ENCODE results near the gene NCS1. TPM values are rescaled to one million over a fixed set of nuclear protein-coding genes. Genes with fewer than 3 reads are reported as not detected.

NCS1 gene
- total and polyA plus RNA-seq, 9 of the 15 experiments (the other 6 are each of a cell fraction or from before 2014, with no cell fraction given), result 0.28 to 27.0 (median 9.6) TPM

DNA sequence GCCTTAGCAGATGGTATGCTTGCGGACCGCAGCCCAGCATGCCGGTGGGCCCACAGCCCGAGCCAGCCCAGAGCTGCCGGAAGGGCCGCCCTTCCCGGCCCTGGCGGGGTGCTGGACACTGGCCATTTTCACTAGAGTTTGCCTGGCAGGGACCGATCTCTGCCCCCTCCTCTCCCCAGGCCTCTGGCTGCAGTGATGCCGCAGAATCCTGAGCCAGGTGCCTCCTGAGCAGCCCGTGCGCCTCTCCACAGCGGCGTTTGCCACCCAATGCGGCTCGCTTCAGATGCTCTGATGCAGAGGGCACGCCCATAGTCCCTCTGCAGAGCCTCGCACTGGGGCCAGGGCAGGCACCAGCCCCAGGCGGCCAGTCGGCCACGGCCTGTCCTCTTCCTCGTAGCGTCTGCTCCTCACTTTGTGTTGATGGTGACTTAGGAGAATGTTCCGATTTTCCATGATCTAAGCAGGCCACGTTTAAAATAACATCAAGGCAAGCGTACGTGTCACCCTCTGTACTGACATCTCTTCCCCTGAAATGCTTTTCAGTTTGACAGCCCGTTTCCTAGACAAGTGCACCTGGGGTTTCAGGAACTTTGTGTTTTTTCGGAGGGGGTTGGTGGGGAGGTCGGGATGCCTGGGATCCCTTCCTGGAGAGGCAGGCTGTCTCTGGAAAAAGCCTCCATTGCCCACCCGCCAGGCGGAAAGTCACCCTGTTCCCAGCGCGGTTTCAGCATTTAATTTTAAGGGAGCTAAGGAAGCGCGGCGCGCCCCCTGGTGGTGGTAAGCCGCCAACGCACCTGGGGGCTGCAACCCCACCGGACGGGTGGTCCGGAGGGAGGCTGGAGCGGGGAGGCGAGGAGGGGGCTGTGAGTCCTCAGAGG, 63.6 kb downstream of the NCS1 start (continued):
- TF ChIP-seq, protein P1, sequence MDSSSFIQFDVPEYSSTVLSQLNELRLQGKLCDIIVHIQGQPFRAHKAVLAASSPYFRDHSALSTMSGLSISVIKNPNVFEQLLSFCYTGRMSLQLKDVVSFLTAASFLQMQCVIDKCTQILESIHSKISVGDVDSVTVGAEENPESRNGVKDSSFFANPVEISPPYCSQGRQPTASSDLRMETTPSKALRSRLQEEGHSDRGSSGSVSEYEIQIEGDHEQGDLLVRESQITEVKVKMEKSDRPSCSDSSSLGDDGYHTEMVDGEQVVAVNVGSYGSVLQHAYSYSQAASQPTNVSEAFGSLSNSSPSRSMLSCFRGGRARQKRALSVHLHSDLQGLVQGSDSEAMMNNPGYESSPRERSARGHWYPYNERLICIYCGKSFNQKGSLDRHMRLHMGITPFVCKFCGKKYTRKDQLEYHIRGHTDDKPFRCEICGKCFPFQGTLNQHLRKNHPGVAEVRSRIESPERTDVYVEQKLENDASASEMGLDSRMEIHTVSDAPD (CRISPR knock-in tag; IDR thresholded peaks at IDR 0.05), result no peak

DNA sequence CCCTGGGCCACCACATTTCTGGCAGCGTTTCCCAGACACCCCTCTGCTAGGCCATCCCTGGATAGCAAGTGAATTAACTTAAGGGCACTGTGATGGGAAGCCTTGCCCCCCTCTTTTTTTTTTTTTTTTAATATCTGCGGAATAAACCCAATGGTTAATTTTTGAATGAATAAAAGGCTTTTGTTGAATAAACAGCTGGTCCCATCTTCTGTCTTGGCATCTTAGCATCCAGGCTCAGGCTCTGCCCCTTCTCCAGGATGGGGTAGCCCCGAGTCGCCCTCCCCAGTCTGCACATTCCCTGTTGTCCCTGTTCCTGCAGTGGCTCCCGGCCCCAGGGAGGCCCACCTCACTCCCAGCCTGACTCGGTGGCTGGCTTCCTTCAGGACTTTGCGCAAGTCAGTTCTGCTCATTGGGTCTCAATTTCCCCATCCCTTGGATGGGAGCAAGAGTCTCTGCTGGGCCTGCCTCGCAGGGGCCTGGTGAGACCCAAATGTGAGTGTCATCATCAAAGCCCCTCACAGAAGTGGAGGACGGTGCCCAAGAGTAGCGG, 64.3 kb downstream of the NCS1 start:
- no TSS peak for BruUV-seq (replicated peaks)
- DNase-seq (ENCODE audit: extremely low read depth in 1 of 4, low spot score in 3 of 4) (no peak), FAIRE-seq (no peak), ATAC-seq (no peak)
- Histone ChIP-seq H3K4me1 (replicated peaks in 1 of 2; ENCODE audit: control insufficient read depth in 2 of 2, insufficient read depth in 2 of 2, low read length in 2 of 2) (peaks cover 21 to 32% of the 10 kb centered on the region in 2 experiments), H3K27ac (ENCODE audit: extremely low read depth, low read depth, low read length) (no peak overlapping the region), H3K9ac (ENCODE audit: insufficient read depth in 1 of 2, low read depth in 2 of 2, low read length in 2 of 2) (no peak overlapping the region), H3K9me3 (replicated peaks; ENCODE audit: control insufficient read depth, insufficient read depth, low read depth, low read length) (no peaks in the 10 kb centered on the region), H4K20me1 (replicated peaks; ENCODE audit: control insufficient read depth, insufficient read depth, low read length) (0 out of 2 replicates have a peak, but pooled peaks cover 4% of the 10 kb centered on the region), H3K4me3 (no peak overlapping the region), H3K79me2 (ENCODE audit: control insufficient read depth, insufficient read depth, low read length) (no peaks in the 10 kb centered on the region), H3K36me3 (ENCODE audit: control insufficient read depth, insufficient read depth, low read length) (peaks cover 18% of the 10 kb centered on the region; the same call in 2 of the 3 replicates), H3K9me1 (ENCODE audit: control insufficient read depth, insufficient read depth, low read length) (no peaks in the 10 kb centered on the region), H3K4me2 (ENCODE audit: insufficient read depth, low read length) (no peak overlapping the region), H2AFZ (ENCODE audit: low read depth, low read length) (no peak overlapping the region), H3K27me3 (ENCODE audit: control insufficient read depth in 2 of 2, insufficient read depth in 2 of 2, low read length in 2 of 2) (no peaks in the 10 kb centered on the region)
- POLR2A ChIA-PET, result interaction anchor here (0.5 to 1.0 kb wide), 4 partner anchors 10 to 1010 kb away, joined by 3 to 4 read pairs (median 3); no protein-coding TSS in a partner anchor
- WGBS (ENCODE audit: insufficient coverage, low coverage, missing lambda C conversion rate), result 37% methylated on average over 10 of the region's 10 CpGs
- intact Hi-C loops (cut with micrococcal nuclease), result loop anchor here (2.0 kb wide), 2 partner anchors 130 to 350 kb away; no protein-coding TSS in a partner anchor
- in situ Hi-C loops (cut with MboI), result loop anchor here (5.0 kb wide), 1 partner anchor 124 kb away; no protein-coding TSS in a partner anchor
- CTCF ChIA-PET (ENCODE audit: low intra/inter-chr PET ratio), result interaction anchor here (0.6 to 2.8 kb wide), 7 partner anchors 69 to 351 kb away, joined by 3 to 29 read pairs (median 4); no protein-coding TSS in a partner anchor
- TF ChIP-seq ZNF778 (CRISPR knock-in tag; IDR thresholded peaks at IDR 0.05), result no peak
- TF ChIP-seq, protein P2, sequence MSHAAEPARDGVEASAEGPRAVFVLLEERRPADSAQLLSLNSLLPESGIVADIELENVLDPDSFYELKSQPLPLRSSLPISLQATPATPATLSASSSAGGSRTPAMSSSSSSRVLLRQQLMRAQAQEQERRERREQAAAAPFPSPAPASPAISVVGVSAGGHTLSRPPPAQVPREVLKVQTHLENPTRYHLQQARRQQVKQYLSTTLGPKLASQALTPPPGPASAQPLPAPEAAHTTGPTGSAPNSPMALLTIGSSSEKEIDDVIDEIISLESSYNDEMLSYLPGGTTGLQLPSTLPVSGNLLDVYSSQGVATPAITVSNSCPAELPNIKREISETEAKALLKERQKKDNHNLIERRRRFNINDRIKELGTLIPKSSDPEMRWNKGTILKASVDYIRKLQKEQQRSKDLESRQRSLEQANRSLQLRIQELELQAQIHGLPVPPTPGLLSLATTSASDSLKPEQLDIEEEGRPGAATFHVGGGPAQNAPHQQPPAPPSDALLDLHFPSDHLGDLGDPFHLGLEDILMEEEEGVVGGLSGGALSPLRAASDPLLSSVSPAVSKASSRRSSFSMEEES (CRISPR knock-in tag; IDR thresholded peaks at IDR 0.05), result no peak
- no peak for TF ChIP-seq HOXB6 (CRISPR knock-in tag; IDR thresholded peaks at IDR 0.05; ENCODE audit: borderline replicate concordance)

Measured in K562 (cell line).